H1 (cell line): Measurements from ENCODE around the gene PARD3. TPM values are rescaled to one million over a fixed set of nuclear protein-coding genes. Genes with fewer than 3 reads are reported as not detected.

Experiments used
- CTBP2 ChIP-seq: IDR thresholded peaks from 2 replicates; pipeline ENCODE4 v1.7.0; 2011; ENCODE audit warnings: borderline replicate concordance, mild to moderate bottlenecking, moderate library complexity, mixed read lengths, low read length; ENCODE audit not compliant: insufficient read depth, insufficient read length
- RXRA ChIP-seq: IDR thresholded peaks from 2 replicates; pipeline ENCODE4 v1.6.1; 2011; ENCODE audit warnings: low read depth, mild to moderate bottlenecking, low read length, moderate library complexity; ENCODE audit not compliant: insufficient read depth
- SIX5 ChIP-seq: IDR thresholded peaks from 2 replicates; pipeline ENCODE4 v1.6.1; 2011; ENCODE audit warnings: mild to moderate bottlenecking, low read depth, low read length
- SP4 ChIP-seq: IDR thresholded peaks from 2 replicates; pipeline ENCODE4 v1.6.1; 2012; ENCODE audit warnings: low read length, inconsistent platforms
- TAF1 ChIP-seq: IDR thresholded peaks from 2 replicates; pipeline ENCODE4 v1.6.1; 2011; ENCODE audit warnings: mild to moderate bottlenecking, low read depth, low read length
- TEAD4 ChIP-seq: IDR thresholded peaks from 2 replicates; pipeline ENCODE4 v1.6.1; 2012; ENCODE audit warnings: low read depth, low read length, inconsistent platforms, mixed read lengths
- ZNF274 ChIP-seq: IDR thresholded peaks from 2 replicates; pipeline ENCODE4 v1.7.0; 2012; ENCODE audit warnings: low read length, borderline replicate concordance; ENCODE audit errors: extremely low read depth
- polyA plus RNA-seq, 7 experiments: library from polyadenylated mRNA; depleted of rRNA in 3 of 7; stranded (reverse) in 5 of 7; unstranded in 2 of 7; fragments of >200 nt in 5 of 7; fragments of 200-250 nt in 2 of 7; gene quantifications; 1 replicate in 5 of 7; 2 replicates in 1 of 7; 4 replicates in 1 of 7; pipeline versions ENCODE4 v1.2.1 to v1.2.3, GENCODE V29; 2011 to 2013; ENCODE audit warnings: missing spikeins in 2 of 7, mixed read lengths in 2 of 7
- total RNA-seq: library from RNA; stranded (reverse); fragmentation: NEBNext Ultra II Directional; extraction: Animal tissue kit (Norgen Biotek cat#: 25700); gene quantifications from 2 replicates; pipeline ENCODE4 v1.2.1, GENCODE V29; 2021
- TF ChIP-seq, protein P1 (sequence below): IDR thresholded peaks from 2 replicates; pipeline ENCODE4 v1.6.1; 2012; ENCODE audit warnings: inconsistent platforms
- TF ChIP-seq, protein P2 (sequence below), 3 experiments: IDR thresholded peaks; 1 replicate in 2 of 3; 2 replicates in 1 of 3; pipeline versions ENCODE4 v1.5.1 to v1.6.1; 2011; ENCODE audit warnings: low read length in 3 of 3, mild to moderate bottlenecking in 3 of 3, inconsistent platforms in 2 of 3, low read depth in 1 of 3, moderate library complexity in 1 of 3; ENCODE audit not compliant: insufficient read depth in 1 of 3; ENCODE audit errors: control extremely low read depth in 1 of 3

PARD3 gene
- total and polyA plus RNA-seq, 2 of the 8 experiments (the other 6 are each of a cell fraction or from before 2014, with no cell fraction given) = 19.7 to 49.1 TPM

DNA sequence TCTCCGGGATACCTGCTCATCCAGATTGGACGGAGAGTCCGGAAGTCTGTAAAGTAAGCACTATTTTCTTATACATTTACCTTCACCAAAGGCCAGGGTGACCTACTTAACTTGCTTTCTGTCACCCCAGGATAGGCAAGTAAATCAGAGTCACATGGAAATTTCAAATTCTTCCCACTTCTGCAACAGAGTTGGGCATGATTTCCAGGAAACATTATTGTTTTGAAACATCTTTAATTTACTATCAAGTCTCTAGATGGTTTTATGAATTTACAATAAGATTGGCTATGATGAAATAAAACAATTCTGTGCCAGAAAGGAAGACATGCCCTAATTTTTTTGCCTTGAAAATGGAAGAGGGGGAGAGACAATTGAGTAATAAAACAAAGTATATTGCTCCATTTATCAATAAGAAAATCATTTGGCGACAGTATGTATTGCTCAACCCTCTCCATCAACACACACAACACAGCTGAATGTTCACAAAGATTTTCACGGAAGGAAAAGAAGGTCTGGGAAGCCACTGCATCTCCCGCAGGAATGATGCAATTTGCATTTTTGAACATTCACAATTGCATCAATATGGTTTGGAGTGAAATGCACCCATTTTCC lies 702.8 kb downstream of the PARD3 start (continued):
- TF ChIP-seq, protein P1, sequence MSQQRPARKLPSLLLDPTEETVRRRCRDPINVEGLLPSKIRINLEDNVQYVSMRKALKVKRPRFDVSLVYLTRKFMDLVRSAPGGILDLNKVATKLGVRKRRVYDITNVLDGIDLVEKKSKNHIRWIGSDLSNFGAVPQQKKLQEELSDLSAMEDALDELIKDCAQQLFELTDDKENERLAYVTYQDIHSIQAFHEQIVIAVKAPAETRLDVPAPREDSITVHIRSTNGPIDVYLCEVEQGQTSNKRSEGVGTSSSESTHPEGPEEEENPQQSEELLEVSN = no peak
- TF ChIP-seq SIX5 (no peak), CTBP2 (no peak), SP4 (no peak), TEAD4 (no peak), RXRA (no peak), ZNF274 (no peak), TAF1 (no peak)
- TF ChIP-seq, protein P2, sequence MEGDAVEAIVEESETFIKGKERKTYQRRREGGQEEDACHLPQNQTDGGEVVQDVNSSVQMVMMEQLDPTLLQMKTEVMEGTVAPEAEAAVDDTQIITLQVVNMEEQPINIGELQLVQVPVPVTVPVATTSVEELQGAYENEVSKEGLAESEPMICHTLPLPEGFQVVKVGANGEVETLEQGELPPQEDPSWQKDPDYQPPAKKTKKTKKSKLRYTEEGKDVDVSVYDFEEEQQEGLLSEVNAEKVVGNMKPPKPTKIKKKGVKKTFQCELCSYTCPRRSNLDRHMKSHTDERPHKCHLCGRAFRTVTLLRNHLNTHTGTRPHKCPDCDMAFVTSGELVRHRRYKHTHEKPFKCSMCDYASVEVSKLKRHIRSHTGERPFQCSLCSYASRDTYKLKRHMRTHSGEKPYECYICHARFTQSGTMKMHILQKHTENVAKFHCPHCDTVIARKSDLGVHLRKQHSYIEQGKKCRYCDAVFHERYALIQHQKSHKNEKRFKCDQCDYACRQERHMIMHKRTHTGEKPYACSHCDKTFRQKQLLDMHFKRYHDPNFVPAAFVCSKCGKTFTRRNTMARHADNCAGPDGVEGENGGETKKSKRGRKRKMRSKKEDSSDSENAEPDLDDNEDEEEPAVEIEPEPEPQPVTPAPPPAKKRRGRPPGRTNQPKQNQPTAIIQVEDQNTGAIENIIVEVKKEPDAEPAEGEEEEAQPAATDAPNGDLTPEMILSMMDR (IDR thresholded peaks at IDR 0.05; ENCODE audit: control extremely low read depth in 1 of 3, insufficient read depth in 1 of 3, low read depth in 1 of 3, low read length in 3 of 3) = no peak
